Osteocyte (in vitro differentiated cells): Measurements from ENCODE around the gene MKNK1. TPM values are rescaled to one million over a fixed set of nuclear protein-coding genes. Genes with fewer than 3 reads are reported as not detected.

Experiments
- DNase-seq: peaks from one replicate; pipeline ENCODE4 v3.0.0; 2021; ENCODE audit warnings: mixed read lengths; ENCODE audit not compliant: unreplicated experiment; ENCODE audit errors: extremely low spot score
- H3K27ac Mint-ChIP-seq: one replicate; pipeline ENCODE4 v1.8.0; 2021; ENCODE audit warnings: mild to moderate bottlenecking, mixed read lengths; ENCODE audit not compliant: unreplicated experiment
- H3K27me3 Mint-ChIP-seq: one replicate; pipeline ENCODE4 v1.8.0; 2021; ENCODE audit warnings: mixed read lengths; ENCODE audit not compliant: unreplicated experiment
- H3K36me3 Mint-ChIP-seq: one replicate; pipeline ENCODE4 v1.8.0; 2021; ENCODE audit warnings: mixed read lengths; ENCODE audit not compliant: unreplicated experiment
- H3K4me1 Mint-ChIP-seq: one replicate; pipeline ENCODE4 v1.8.0; 2021; ENCODE audit warnings: mixed read lengths; ENCODE audit not compliant: unreplicated experiment
- H3K4me3 Mint-ChIP-seq: one replicate; pipeline ENCODE4 v1.8.0; 2021; ENCODE audit warnings: mild to moderate bottlenecking, moderate library complexity, mixed read lengths; ENCODE audit not compliant: unreplicated experiment
- H3K9me3 Mint-ChIP-seq: one replicate; pipeline ENCODE4 v1.8.0; 2021; ENCODE audit warnings: mixed read lengths; ENCODE audit not compliant: unreplicated experiment
- total RNA-seq: library from RNA; stranded (reverse); gene quantifications from 2 replicates; pipeline ENCODE4 v1.2.1, GENCODE V29; 2021
- TF ChIP-seq, protein P1 (sequence below): fragments of 200-600 bp; sonication (generic); IDR thresholded peaks from 2 replicates; pipeline ENCODE4 v1.5.0; 2021; ENCODE audit warnings: antibody characterized with exemption, mild to moderate bottlenecking, moderate library complexity

Gene MKNK1
- total RNA-seq, 1 donor from 2014 or later, result 32.5 TPM

DNA sequence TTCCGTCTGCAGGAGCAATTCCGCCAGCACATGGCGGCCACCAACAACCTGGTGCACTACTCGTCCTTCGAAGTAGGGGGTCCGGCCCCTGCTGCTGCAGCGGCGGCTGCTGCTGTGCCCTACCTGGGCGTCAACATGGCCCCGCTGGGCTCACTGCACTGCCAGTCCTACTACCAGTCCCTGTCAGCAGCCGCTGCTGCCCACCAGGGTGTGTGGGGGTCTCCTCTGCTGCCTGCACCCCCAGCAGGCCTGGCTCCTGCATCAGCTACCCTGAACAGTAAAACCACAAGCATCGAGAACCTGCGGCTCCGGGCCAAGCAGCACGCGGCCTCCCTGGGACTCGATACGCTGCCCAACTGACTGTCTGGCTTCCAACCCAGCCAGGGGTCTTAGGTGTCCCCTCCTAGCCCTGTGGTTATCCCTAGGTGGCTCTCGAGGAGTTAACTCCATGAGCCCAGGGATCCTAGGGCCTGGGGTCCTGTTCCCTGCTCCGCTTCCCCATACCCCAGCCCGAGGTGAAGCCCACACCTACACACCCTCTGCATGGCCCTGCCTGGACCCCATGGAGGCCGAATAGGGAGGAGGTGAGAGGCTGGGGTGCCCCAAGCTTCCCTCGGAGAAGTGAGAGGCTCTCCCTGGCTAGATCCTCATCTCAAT lies 91.8 kb downstream of the MKNK1 start:
- Mint-ChIP-seq H3K36me3 (no peaks in the 10 kb centered on the region), H3K4me1 (peaks cover 7% of the 10 kb centered on the region), H3K27me3 (peaks cover 20% of the 10 kb centered on the region), H3K27ac (no peak overlapping the region), H3K4me3 (no peak overlapping the region), H3K9me3 (no peaks in the 10 kb centered on the region)
- TF ChIP-seq, protein P1, sequence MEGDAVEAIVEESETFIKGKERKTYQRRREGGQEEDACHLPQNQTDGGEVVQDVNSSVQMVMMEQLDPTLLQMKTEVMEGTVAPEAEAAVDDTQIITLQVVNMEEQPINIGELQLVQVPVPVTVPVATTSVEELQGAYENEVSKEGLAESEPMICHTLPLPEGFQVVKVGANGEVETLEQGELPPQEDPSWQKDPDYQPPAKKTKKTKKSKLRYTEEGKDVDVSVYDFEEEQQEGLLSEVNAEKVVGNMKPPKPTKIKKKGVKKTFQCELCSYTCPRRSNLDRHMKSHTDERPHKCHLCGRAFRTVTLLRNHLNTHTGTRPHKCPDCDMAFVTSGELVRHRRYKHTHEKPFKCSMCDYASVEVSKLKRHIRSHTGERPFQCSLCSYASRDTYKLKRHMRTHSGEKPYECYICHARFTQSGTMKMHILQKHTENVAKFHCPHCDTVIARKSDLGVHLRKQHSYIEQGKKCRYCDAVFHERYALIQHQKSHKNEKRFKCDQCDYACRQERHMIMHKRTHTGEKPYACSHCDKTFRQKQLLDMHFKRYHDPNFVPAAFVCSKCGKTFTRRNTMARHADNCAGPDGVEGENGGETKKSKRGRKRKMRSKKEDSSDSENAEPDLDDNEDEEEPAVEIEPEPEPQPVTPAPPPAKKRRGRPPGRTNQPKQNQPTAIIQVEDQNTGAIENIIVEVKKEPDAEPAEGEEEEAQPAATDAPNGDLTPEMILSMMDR, result no peak
- DNase-seq, result no peak

DNA sequence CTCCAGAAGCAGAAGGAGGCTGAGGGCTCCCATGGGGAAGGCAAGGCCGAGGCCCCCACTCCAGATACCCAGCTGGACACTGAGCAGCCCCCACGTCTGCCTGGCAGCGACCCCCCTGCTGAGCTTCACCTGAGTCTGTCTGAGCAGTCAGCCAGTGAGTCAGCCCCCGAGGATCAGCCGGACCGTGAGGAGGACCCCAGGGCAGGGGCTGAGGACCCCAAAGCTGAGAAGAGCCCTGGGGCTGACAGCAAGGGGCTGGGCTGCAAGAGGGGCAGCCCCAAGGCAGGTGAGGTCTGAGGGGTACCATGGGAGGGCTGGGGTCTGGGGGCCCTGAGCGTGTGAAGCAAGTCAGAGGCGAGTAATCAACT lies 93.1 kb downstream of the MKNK1 start:
- Mint-ChIP-seq H3K9me3 (no peaks in the 10 kb centered on the region), H3K4me1 (no peaks in the 10 kb centered on the region), H3K36me3 (no peaks in the 10 kb centered on the region), H3K27me3 (peaks cover 18% of the 10 kb centered on the region), H3K4me3 (no peak overlapping the region), H3K27ac (no peak overlapping the region)
- TF ChIP-seq, protein P1, result no peak
- DNase-seq, result no peak

DNA sequence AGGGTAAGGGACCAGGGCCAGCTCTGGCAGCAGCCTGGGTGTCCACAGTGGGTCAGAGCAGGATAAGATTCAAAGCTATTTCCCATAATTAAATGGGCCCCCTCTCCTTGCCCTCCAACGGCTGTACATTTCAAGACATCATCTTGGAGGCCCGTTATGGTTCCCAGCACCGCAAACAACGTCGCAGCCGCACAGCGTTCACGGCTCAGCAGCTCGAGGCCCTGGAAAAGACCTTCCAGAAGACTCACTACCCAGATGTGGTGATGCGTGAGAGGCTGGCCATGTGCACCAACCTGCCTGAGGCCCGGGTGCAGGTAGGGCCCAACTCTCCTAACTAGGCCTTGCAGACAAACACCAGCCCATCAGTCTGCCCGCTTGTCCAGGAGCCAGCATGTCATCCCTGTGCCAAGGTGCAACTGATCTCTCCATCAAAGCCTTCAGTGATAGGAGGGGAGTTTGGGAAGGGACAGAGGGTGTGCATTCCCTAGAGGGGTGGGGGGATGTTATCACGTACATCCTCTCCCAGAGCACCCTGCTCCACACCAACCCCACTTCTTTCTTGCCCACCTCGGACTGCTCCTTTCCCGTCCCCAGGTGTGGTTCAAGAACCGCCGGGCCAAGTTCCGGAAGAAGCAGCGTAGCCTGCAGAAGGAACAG lies 93.6 kb downstream of the MKNK1 start:
- peaks cover 13% of the 10 kb centered on the region for H3K27me3 Mint-ChIP-seq
- no peak overlapping the region for H3K4me3 Mint-ChIP-seq
- TF ChIP-seq, protein P1, result no peak
- H3K4me1 Mint-ChIP-seq, result no peaks in the 10 kb centered on the region
- no peaks in the 10 kb centered on the region for H3K9me3 Mint-ChIP-seq
- H3K27ac Mint-ChIP-seq, result no peak overlapping the region
- DNase-seq, result no peak
- no peaks in the 10 kb centered on the region for H3K36me3 Mint-ChIP-seq

DNA sequence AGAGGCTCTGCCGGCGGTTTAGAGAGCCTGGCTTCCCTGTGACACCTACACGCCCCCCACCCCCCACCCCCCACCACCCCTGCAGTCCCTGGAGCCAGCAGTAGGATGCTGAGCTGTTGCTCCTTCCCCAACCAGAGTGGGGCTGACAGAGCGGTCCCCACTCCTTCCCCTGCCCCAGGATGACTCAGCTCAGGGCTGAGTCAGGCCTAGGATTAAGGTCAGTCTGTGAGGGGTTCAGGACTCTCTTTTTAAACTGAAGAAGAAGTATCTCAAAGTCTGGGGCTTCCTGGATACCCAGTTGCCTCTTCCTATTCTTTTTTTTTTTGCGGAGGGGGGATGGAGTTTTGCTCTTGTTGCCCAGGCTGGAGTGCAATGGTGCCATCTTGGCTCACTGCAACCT lies 95.3 kb downstream of the MKNK1 start:
- no peaks in the 10 kb centered on the region for H3K9me3 Mint-ChIP-seq
- peaks cover 9% of the 10 kb centered on the region for H3K27me3 Mint-ChIP-seq
- no peak overlapping the region for H3K27ac Mint-ChIP-seq
- no peak overlapping the region for H3K4me3 Mint-ChIP-seq
- no peaks in the 10 kb centered on the region for H3K4me1 Mint-ChIP-seq
- H3K36me3 Mint-ChIP-seq, result no peaks in the 10 kb centered on the region
- no peak for DNase-seq
- TF ChIP-seq, protein P1, result no peak

Other genes with a start within 250 kb of the MKNK1 start
- 12.2 and 15.3 TPM in 2 replicates for gene FAAH, start 210.0 kb downstream of the MKNK1 start, total RNA-seq
- not detected in 2 replicates for gene DMBX1, start 114.4 kb downstream of the MKNK1 start, total RNA-seq
- not detected in 2 replicates for gene KNCN, start 52.6 kb downstream of the MKNK1 start, total RNA-seq
- gene MOB3C, start 12.5 kb upstream of the MKNK1 start, total RNA-seq, result 9.4 and 9.6 TPM in 2 replicates
- 34.2 and 35.7 TPM in 2 replicates for gene ATPAF1, start 64.1 kb upstream of the MKNK1 start, total RNA-seq
- not detected in 2 replicates for gene TEX38, start 67.6 kb upstream of the MKNK1 start, total RNA-seq
- 57.6 and 58.9 TPM in 2 replicates for gene EFCAB14, start 114.8 kb upstream of the MKNK1 start, total RNA-seq
- not detected in 2 replicates for gene CYP4B1, start 194.8 kb upstream of the MKNK1 start, total RNA-seq